Fibroblast of skin of left biceps (primary cell): ENCODE measurements around the gene LRBA.
"Not testable (repeated sequence)": the region's sequence is repeated elsewhere in the genome, so short reads cannot be mapped to it uniquely, and the experiment has no call there.

Experiments used
- DNase-seq, 2 experiments: peaks; one replicate each; pipeline ENCODE4 v3.0.0-alpha.2; 2013; ENCODE audit warnings: low read depth in 2 of 2

Gene LRBA

GRCh38 chr4:150940123-150940522 lies 75.0 kb downstream of the LRBA start:
- no peak for DNase-seq

GRCh38 chr4:150939530-150939929 lies 75.6 kb downstream of the LRBA start:
- no peak for DNase-seq

- no peak for DNase-seq
These were observed 76.1 kb downstream of the LRBA start for GRCh38 chr4:150938873-150939499.

- no peak for DNase-seq
These were observed 76.7 kb downstream of the LRBA start for GRCh38 chr4:150938417-150938816.

GRCh38 chr4:150934022-150934421 lies 81.1 kb downstream of the LRBA start:
- no peak for DNase-seq

GRCh38 chr4:150931796-150932195 lies 83.3 kb downstream of the LRBA start:
- no peak for DNase-seq

GRCh38 chr4:150931005-150931404 lies 84.1 kb downstream of the LRBA start:
- no peak for DNase-seq

GRCh38 chr4:150923945-150924344 lies 91.1 kb downstream of the LRBA start:
- no peak for DNase-seq

- DNase-seq, result not testable (repeated sequence)
These were observed 93.6 kb downstream of the LRBA start for GRCh38 chr4:150921486-150921885.

GRCh38 chr4:150918562-150918961 lies 96.5 kb downstream of the LRBA start:
- DNase-seq, result not testable (repeated sequence)

- DNase-seq, result no peak
These were observed 103.8 kb downstream of the LRBA start for GRCh38 chr4:150911326-150911725.

GRCh38 chr4:150909116-150909515 lies 106.0 kb downstream of the LRBA start:
- DNase-seq, result no peak

GRCh38 chr4:150906987-150907633 lies 108.0 kb downstream of the LRBA start:
- no peak for DNase-seq

- no peak for DNase-seq
These were observed 110.4 kb downstream of the LRBA start for GRCh38 chr4:150904671-150905070.

- DNase-seq, result no peak
These were observed 111.5 kb downstream of the LRBA start for GRCh38 chr4:150903603-150904002.

- DNase-seq, result no peak
These were observed 118.6 kb downstream of the LRBA start for GRCh38 chr4:150896497-150896896.

- DNase-seq, result no peak
These were observed 124.8 kb downstream of the LRBA start for GRCh38 chr4:150890246-150890645.

GRCh38 chr4:150889306-150889705 lies 125.8 kb downstream of the LRBA start:
- DNase-seq, result no peak

GRCh38 chr4:150888625-150889024 lies 126.5 kb downstream of the LRBA start:
- no peak for DNase-seq

- DNase-seq, result no peak
These were observed 126.9 kb downstream of the LRBA start for GRCh38 chr4:150888217-150888616.

- no peak for DNase-seq
These were observed 128.5 kb downstream of the LRBA start for GRCh38 chr4:150886597-150886996.

- DNase-seq, result no peak
These were observed 130.5 kb downstream of the LRBA start for GRCh38 chr4:150884625-150885024.

- DNase-seq, result no peak
These were observed 139.7 kb downstream of the LRBA start for GRCh38 chr4:150875367-150875766.
